A673 (cell line): ENCODE data around the gene DMAC2L.

Experiments
- CTCF ChIP-seq: fragments of 300-800, 200-600 bp; sonication (generic); conservative IDR thresholded peaks from 2 replicates; pipeline ENCODE4 v1.5.1; 2017; ENCODE audit warnings: low read depth, mild to moderate bottlenecking, antibody characterized with exemption, low read length, moderate library complexity, mixed read lengths
- EZH2 ChIP-seq: fragments of 200-600 bp; sonication (generic); IDR thresholded peaks from 2 replicates; pipeline ENCODE4 v1.6.1; 2017; ENCODE audit warnings: borderline replicate concordance, low read depth, mild to moderate bottlenecking, mixed read lengths, antibody characterized with exemption, low read length; ENCODE audit not compliant: poor library complexity, severe bottlenecking

DNA sequence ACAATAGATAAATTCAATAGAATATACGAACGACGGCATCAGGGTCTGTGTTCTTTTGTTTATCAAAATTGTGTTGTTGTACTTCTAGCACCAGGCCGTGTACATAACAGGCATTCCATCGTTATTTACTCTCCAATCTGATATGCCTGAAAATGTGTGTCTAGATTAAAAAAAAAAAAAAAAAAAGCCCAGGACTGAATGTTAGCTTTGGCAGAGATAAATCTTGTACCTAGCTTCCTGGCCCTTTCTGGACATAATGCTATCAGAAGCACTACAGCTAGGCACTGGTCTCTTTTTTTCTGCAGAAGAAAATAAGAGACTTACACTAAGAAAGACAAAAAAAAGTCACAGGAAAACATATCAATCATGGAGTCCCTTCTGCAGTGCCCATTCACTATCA is 47.5 kb downstream of the DMAC2L start:
- TF ChIP-seq EZH2 (no peak), CTCF (no peak)
